Measurements from ENCODE around the gene DAGLA.
A peak's percentile ranks its signal among the peaks of the same experiment; 100 is the strongest.

Gene DAGLA

GRCh38 chr11:61746442-61747191 lies 66.4 kb downstream of the DAGLA start:
- Histone ChIP-seq H3K4ac (ENCODE audit: low read length) (no peak overlapping the region), H3K9me3 (replicated peaks in 1 of 2; ENCODE audit: control insufficient read depth in 2 of 2, insufficient read depth in 1 of 2, low read depth in 1 of 2, low read length in 2 of 2) (no peaks in the 10 kb centered on the region), H2BK15ac (ENCODE audit: low read length) (no peak overlapping the region), H3K79me1 (ENCODE audit: low read depth, low read length) (no peaks in the 10 kb centered on the region), H3K18ac (ENCODE audit: low read length) (no peak overlapping the region), H3K36me3 (replicated peaks in 1 of 2; ENCODE audit: control insufficient read depth in 2 of 2, insufficient read depth in 2 of 2, low read length in 2 of 2) (peaks cover 8 to 16% of the 10 kb centered on the region in 2 donors), H2AFZ (ENCODE audit: low read length) (no peak overlapping the region), H3K23ac (ENCODE audit: low read depth, low read length, poor library complexity) (no peak overlapping the region), H4K8ac (ENCODE audit: low read depth, low read length) (no peak overlapping the region), H3K4me3 (ENCODE audit: low read length in 2 of 2) (no peak overlapping the region), H2BK12ac (ENCODE audit: low read length) (no peak overlapping the region), H3K4me1 (ENCODE audit: control insufficient read depth in 2 of 2, insufficient read depth in 1 of 2, low read depth in 1 of 2, low read length in 2 of 2) (peaks cover 22 to 44% of the 10 kb centered on the region in 2 donors), H2AK5ac (ENCODE audit: low read depth, low read length) (peak overlapping the region; percentile 63), H3K9ac (ENCODE audit: low read depth, low read length, poor library complexity) (no peak overlapping the region), H3K27ac (replicated peaks; ENCODE audit: low read length) (no peak overlapping the region), H2BK5ac (ENCODE audit: low read length) (no peak overlapping the region), H3K14ac (ENCODE audit: low read length) (peak overlapping the region; percentile 25), H3K4me2 (ENCODE audit: insufficient read depth, low read length, poor library complexity, severe bottlenecking) (no peak overlapping the region), H3K27me3 (ENCODE audit: control insufficient read depth in 3 of 3, insufficient read depth in 3 of 3, low read depth in 1 of 3, low read length in 3 of 3) (peaks cover 0 to under 1% (median 0%) of the 10 kb centered on the region in 3 experiments), H2BK120ac (ENCODE audit: low read depth, low read length) (no peak overlapping the region), H4K91ac (ENCODE audit: low read depth, low read length, poor library complexity) (no peak overlapping the region)
- no CpG with 5 or more reads among the region's 19 CpGs for WGBS, 2 donors (ENCODE audit: extremely low coverage in 2 of 2, insufficient read length in 2 of 2, insufficient replicate concordance in 1 of 2)
- no peak for DNase-seq (ENCODE audit: low spot score)

- Histone ChIP-seq H2AFZ (ENCODE audit: low read length) (peak overlapping the region; percentile 76), H3K23ac (ENCODE audit: low read depth, low read length, poor library complexity) (no peak overlapping the region), H2AK5ac (ENCODE audit: low read depth, low read length) (peak overlapping the region; percentile 63), H4K91ac (ENCODE audit: low read depth, low read length, poor library complexity) (no peak overlapping the region), H3K14ac (ENCODE audit: low read length) (peak overlapping the region; percentile 6), H2BK15ac (ENCODE audit: low read length) (no peak overlapping the region), H3K18ac (ENCODE audit: low read length) (no peak overlapping the region), H3K4ac (ENCODE audit: low read length) (no peak overlapping the region), H2BK5ac (ENCODE audit: low read length) (no peak overlapping the region), H3K36me3 (replicated peaks in 1 of 2; ENCODE audit: control insufficient read depth in 2 of 2, insufficient read depth in 2 of 2, low read length in 2 of 2) (peaks cover 5 to 9% of the 10 kb centered on the region in 2 donors), H3K4me1 (ENCODE audit: control insufficient read depth in 2 of 2, insufficient read depth in 1 of 2, low read depth in 1 of 2, low read length in 2 of 2) (peaks cover 24 to 44% of the 10 kb centered on the region in 2 donors), H3K4me3 (ENCODE audit: low read length in 2 of 2) (no peak overlapping the region), H3K79me1 (ENCODE audit: low read depth, low read length) (no peaks in the 10 kb centered on the region), H3K27ac (replicated peaks; ENCODE audit: low read length) (no peak overlapping the region), H3K27me3 (ENCODE audit: control insufficient read depth in 3 of 3, insufficient read depth in 3 of 3, low read depth in 1 of 3, low read length in 3 of 3) (peaks cover 0 to 6% (median 0%) of the 10 kb centered on the region in 3 experiments), H3K9ac (ENCODE audit: low read depth, low read length, poor library complexity) (no peak overlapping the region), H3K9me3 (replicated peaks in 1 of 2; ENCODE audit: control insufficient read depth in 2 of 2, insufficient read depth in 1 of 2, low read depth in 1 of 2, low read length in 2 of 2) (no peaks in the 10 kb centered on the region), H4K8ac (ENCODE audit: low read depth, low read length) (no peak overlapping the region), H2BK120ac (ENCODE audit: low read depth, low read length) (no peak overlapping the region), H2BK12ac (ENCODE audit: low read length) (no peak overlapping the region), H3K4me2 (ENCODE audit: insufficient read depth, low read length, poor library complexity, severe bottlenecking) (no peak overlapping the region)
- no CpG with 5 or more reads among the region's 19 CpGs for WGBS, 2 donors (ENCODE audit: extremely low coverage in 2 of 2, insufficient read length in 2 of 2, insufficient replicate concordance in 1 of 2)
- peak; percentile 61 for DNase-seq (ENCODE audit: low spot score)
These were observed 67.2 kb downstream of the DAGLA start for GRCh38 chr11:61747192-61747966.

- no peak overlapping the region for H4K91ac ChIP-seq (ENCODE audit: low read depth, low read length, poor library complexity)
- no peak overlapping the region for H2BK12ac ChIP-seq (ENCODE audit: low read length)
- H3K27me3 ChIP-seq (ENCODE audit: control insufficient read depth in 3 of 3, insufficient read depth in 3 of 3, low read depth in 1 of 3, low read length in 3 of 3): peaks cover 0 to 10% (median 0%) of the 10 kb centered on the region in 3 experiments
- H2BK15ac ChIP-seq (ENCODE audit: low read length): peak overlapping the region; percentile 76
- H4K8ac ChIP-seq (ENCODE audit: low read depth, low read length): no peak overlapping the region
- H3K23ac ChIP-seq (ENCODE audit: low read depth, low read length, poor library complexity): no peak overlapping the region
- H2BK5ac ChIP-seq (ENCODE audit: low read length): no peak overlapping the region
- H2AFZ ChIP-seq (ENCODE audit: low read length): peak overlapping the region; percentile 76
- no peak overlapping the region for H3K27ac ChIP-seq (replicated peaks; ENCODE audit: low read length)
- no peak overlapping the region for H3K4me3 ChIP-seq (ENCODE audit: low read length in 2 of 2)
- no peak for DNase-seq (ENCODE audit: low spot score)
- peaks cover 5 to 7% of the 10 kb centered on the region in 2 donors for H3K36me3 ChIP-seq (replicated peaks in 1 of 2; ENCODE audit: control insufficient read depth in 2 of 2, insufficient read depth in 2 of 2, low read length in 2 of 2)
- H3K4ac ChIP-seq (ENCODE audit: low read length): no peak overlapping the region
- H3K9me3 ChIP-seq (replicated peaks in 1 of 2; ENCODE audit: control insufficient read depth in 2 of 2, insufficient read depth in 1 of 2, low read depth in 1 of 2, low read length in 2 of 2): no peaks in the 10 kb centered on the region
- H3K9ac ChIP-seq (ENCODE audit: low read depth, low read length, poor library complexity): no peak overlapping the region
- H3K79me1 ChIP-seq (ENCODE audit: low read depth, low read length): no peaks in the 10 kb centered on the region
- no peak overlapping the region for H3K18ac ChIP-seq (ENCODE audit: low read length)
- H2BK120ac ChIP-seq (ENCODE audit: low read depth, low read length): no peak overlapping the region
- H3K14ac ChIP-seq (ENCODE audit: low read length): no peak overlapping the region
- H3K4me1 ChIP-seq (ENCODE audit: control insufficient read depth in 2 of 2, insufficient read depth in 1 of 2, low read depth in 1 of 2, low read length in 2 of 2): peaks cover 26 to 44% of the 10 kb centered on the region in 2 donors
- no peak overlapping the region for H3K4me2 ChIP-seq (ENCODE audit: insufficient read depth, low read length, poor library complexity, severe bottlenecking)
- peak overlapping the region; percentile 48 for H2AK5ac ChIP-seq (ENCODE audit: low read depth, low read length)
- WGBS, 2 donors (ENCODE audit: extremely low coverage in 2 of 2, insufficient read length in 2 of 2, insufficient replicate concordance in 1 of 2): no CpG with 5 or more reads among the region's 3 CpGs
These were observed 67.7 kb downstream of the DAGLA start for GRCh38 chr11:61747967-61748285.

- Histone ChIP-seq H2BK12ac (ENCODE audit: low read length) (no peak overlapping the region), H3K9me3 (replicated peaks in 1 of 2; ENCODE audit: control insufficient read depth in 2 of 2, insufficient read depth in 1 of 2, low read depth in 1 of 2, low read length in 2 of 2) (no peaks in the 10 kb centered on the region), H3K4me1 (ENCODE audit: control insufficient read depth in 2 of 2, insufficient read depth in 1 of 2, low read depth in 1 of 2, low read length in 2 of 2) (peaks cover 27 to 61% of the 10 kb centered on the region in 2 donors)
These were observed 69.5 kb downstream of the DAGLA start for GRCh38 chr11:61749591-61750217.

More at GRCh38 chr11:61749591-61750217, 69.5 kb downstream of the DAGLA start:
- WGBS, 2 donors (ENCODE audit: extremely low coverage in 2 of 2, insufficient read length in 2 of 2, insufficient replicate concordance in 1 of 2): no CpG with 5 or more reads among the region's 21 CpGs
- Histone ChIP-seq H2AK5ac (ENCODE audit: low read depth, low read length) (peak overlapping the region; percentile 57), H3K79me1 (ENCODE audit: low read depth, low read length) (no peaks in the 10 kb centered on the region), H4K8ac (ENCODE audit: low read depth, low read length) (no peak overlapping the region), H3K36me3 (replicated peaks in 1 of 2; ENCODE audit: control insufficient read depth in 2 of 2, insufficient read depth in 2 of 2, low read length in 2 of 2) (no peaks in the 10 kb centered on the region), H2BK15ac (ENCODE audit: low read length) (peak overlapping the region; percentile 50), H3K23ac (ENCODE audit: low read depth, low read length, poor library complexity) (no peak overlapping the region), H3K4ac (ENCODE audit: low read length) (no peak overlapping the region), H3K4me3 (ENCODE audit: low read length in 2 of 2) (no peak overlapping the region), H3K18ac (ENCODE audit: low read length) (peak overlapping the region; percentile 85), H2BK5ac (ENCODE audit: low read length) (peak overlapping the region; percentile 72), H3K27me3 (ENCODE audit: control insufficient read depth in 3 of 3, insufficient read depth in 3 of 3, low read depth in 1 of 3, low read length in 3 of 3) (peaks cover 0 to 22% (median 0%) of the 10 kb centered on the region in 3 experiments), H3K9ac (ENCODE audit: low read depth, low read length, poor library complexity) (peak overlapping the region; percentile 78), H3K27ac (replicated peaks; ENCODE audit: low read length) (no peak overlapping the region), H3K4me2 (ENCODE audit: insufficient read depth, low read length, poor library complexity, severe bottlenecking) (peak overlapping the region; percentile 55), H2AFZ (ENCODE audit: low read length) (peak overlapping the region; percentile 62), H2BK120ac (ENCODE audit: low read depth, low read length) (peak overlapping the region; percentile 44), H3K14ac (ENCODE audit: low read length) (no peak overlapping the region), H4K91ac (ENCODE audit: low read depth, low read length, poor library complexity) (no peak overlapping the region)
- no peak for DNase-seq (ENCODE audit: low spot score)

Data from neuronal stem cell (in vitro differentiated cells).